OCI-M1 (cell line): ENCODE measurements around the gene BID.
"Not testable (repeated sequence)": the region's sequence is repeated elsewhere in the genome, so short reads cannot be mapped to it uniquely, and the experiment has no call there.

ENCODE experiments used
- DNase-seq: peaks from one replicate; lab custom pipeline; 2025; lab: John Stamatoyannopoulos, UW

BID gene

DNA sequence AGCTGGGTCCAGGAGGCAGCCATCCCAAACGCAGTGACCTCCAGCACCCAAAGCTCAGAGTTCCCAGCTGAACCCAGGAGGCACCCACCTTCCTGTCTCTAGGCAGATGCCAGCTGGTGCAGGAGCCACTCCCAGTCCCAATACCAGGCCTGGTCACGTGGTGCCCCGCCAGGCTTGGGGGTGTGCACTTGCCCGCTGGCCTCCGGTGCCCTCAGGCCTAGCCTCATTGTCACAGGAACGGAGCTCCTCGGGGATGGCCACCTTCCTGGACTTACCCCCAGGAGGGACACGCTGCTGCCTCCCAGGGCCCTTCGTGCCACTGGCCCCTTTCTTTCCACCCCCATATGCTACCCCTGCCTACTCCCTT lies 4.6 kb downstream of the BID start:
- no peak for DNase-seq

- no peak for DNase-seq
Observed at GRCh38 chr22:17769013-17769715, 5.1 kb downstream of the BID start.

DNA sequence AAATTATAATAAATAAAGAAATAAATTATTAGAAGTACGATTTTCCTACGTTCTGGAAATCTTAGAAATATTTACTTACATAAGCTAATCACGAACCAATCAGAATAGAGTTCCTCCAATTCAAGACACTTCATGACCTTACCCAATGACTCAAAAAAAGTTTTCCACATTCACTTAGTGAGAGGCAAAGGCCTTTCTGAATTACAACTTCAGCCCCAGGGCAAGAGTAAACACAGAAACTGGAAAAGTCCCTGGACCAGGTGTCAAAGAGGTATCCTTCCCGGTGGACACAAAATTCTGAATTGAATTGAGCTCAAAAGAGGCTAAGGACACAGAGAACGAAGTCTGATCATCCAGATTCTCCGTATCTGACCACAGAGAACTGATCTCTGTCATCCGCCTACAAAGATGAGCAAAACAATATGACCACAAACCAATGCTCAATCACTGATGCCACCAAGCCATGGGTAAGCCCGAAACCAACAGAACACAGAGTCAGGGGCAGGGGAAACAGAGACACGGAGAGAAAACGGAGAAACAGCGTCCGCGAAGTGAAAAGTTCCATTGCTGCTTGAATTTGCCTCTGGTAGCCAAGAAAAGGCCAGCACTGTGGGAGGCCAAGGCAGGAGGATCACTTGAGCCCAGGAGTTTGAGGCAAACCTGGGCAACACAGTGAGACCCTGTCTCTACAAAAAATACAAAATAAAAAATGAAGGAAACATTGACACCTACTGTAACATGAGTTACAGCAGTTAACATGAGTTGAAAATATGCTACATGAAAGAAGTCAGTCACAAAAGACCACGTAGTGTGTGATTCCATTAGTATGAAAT lies 6.8 kb downstream of the BID start:
- no peak for DNase-seq

GRCh38 chr22:17764852-17765251 lies 9.4 kb downstream of the BID start:
- DNase-seq: not testable (repeated sequence)

- no peak for DNase-seq
Observed at GRCh38 chr22:17764036-17764435, 10.2 kb downstream of the BID start.

- not testable (repeated sequence) for DNase-seq
Observed at GRCh38 chr22:17763442-17763841, 10.8 kb downstream of the BID start.

DNA sequence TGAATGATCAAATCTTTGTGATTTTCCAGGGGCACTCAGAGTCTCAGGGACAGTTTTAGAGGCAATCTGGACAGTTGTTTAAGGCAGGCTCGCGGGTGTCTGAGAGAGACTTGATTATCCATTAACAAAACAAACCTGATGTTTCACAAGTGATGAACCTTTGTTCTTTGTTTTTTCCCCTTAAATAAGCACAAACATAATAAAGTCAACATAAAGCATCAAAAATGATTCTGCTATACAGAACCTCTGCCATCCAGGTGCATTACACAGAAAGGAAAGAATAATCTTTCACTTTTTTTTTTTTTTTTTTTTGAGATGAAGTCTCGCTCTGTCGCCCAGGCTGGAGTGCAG lies 13.2 kb downstream of the BID start:
- DNase-seq: no peak

GRCh38 chr22:17754233-17754925 lies 19.9 kb downstream of the BID start:
- peak; percentile 17 for DNase-seq

- DNase-seq: no peak
Observed at GRCh38 chr22:17753401-17753989, 20.8 kb downstream of the BID start.

- no peak for DNase-seq
Observed at GRCh38 chr22:17751596-17751995, 22.7 kb downstream of the BID start.

DNA sequence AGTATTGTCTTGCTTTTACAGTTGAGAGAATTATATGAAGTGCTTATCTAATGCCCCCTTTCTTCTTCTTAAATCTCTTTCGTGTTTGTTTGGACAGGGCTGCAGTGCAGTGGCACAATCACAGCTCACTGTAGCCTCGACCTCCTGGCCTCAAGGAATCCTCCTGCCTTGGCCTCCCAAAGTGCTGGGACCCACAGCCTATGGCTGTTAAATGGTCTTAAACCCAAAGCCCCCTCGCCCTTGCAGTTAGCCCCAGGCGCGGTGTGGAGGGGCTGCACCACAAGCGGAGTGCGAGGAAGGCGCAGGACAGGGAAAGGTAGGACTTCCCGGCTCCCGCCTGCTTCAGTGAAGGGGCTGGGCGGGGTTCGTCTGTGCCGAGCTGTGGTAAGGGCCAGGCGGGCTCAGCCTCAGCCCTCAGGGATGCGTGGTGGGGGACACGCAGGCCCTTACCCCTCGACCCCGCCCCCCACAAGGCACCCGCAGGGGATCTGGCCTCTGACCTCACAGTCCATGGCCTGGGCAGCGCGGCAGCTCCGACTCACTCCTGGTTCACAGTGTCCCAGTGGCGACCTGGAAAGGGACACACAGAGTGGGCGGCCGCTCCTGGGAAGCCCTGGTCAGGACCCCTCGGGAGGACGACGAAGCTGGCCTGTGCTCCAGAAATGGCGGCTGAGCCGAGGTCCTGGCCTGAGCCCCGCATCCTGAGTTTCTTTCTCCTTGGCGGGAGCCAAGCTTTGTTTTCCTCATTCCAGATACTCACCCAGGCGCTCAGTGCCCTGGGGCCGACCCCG lies 24.5 kb downstream of the BID start:
- no peak for DNase-seq

GRCh38 chr22:17748555-17749353 lies 25.5 kb downstream of the BID start:
- no peak for DNase-seq

GRCh38 chr22:17746916-17747315 lies 27.4 kb downstream of the BID start:
- no peak for DNase-seq

GRCh38 chr22:17744430-17744829 lies 29.8 kb downstream of the BID start:
- no peak for DNase-seq

GRCh38 chr22:17743661-17744411 lies 30.4 kb downstream of the BID start:
- no peak for DNase-seq

- DNase-seq: peak; percentile 80
Observed at GRCh38 chr22:17742527-17742902, 31.8 kb downstream of the BID start.

GRCh38 chr22:17741866-17742526 lies 32.3 kb downstream of the BID start:
- DNase-seq: no peak

GRCh38 chr22:17739196-17739975 lies 34.9 kb downstream of the BID start:
- DNase-seq: no peak
